Effector memory CD4-positive, alpha-beta T cell (primary cell): Measurements from ENCODE around the gene RNF187.

Experiments
- DNase-seq, 3 donors: peaks; one replicate each; pipeline ENCODE4 v3.0.0-alpha.2; 2020
- H3K27ac ChIP-seq: 2 replicates; pipeline ENCODE4 v1.7.0; 2013; ENCODE audit warnings: mild to moderate bottlenecking, low read length, moderate library complexity; ENCODE audit not compliant: insufficient read depth, poor library complexity, severe bottlenecking
- H3K27me3 ChIP-seq: replicated peaks from 2 replicates; pipeline ENCODE4 v1.7.0; 2013; ENCODE audit warnings: mild to moderate bottlenecking, low read length; ENCODE audit not compliant: insufficient read depth, control insufficient read depth, poor library complexity, severe bottlenecking
- H3K36me3 ChIP-seq: 2 replicates; pipeline ENCODE4 v1.7.0; 2013; ENCODE audit warnings: mild to moderate bottlenecking, low read length, moderate library complexity; ENCODE audit not compliant: control insufficient read depth, insufficient read depth
- H3K4me1 ChIP-seq: 2 replicates; pipeline ENCODE4 v1.7.0; 2013; ENCODE audit warnings: low read length, mild to moderate bottlenecking; ENCODE audit not compliant: control insufficient read depth, insufficient read depth, poor library complexity, severe bottlenecking
- H3K4me3 ChIP-seq: 2 replicates; pipeline ENCODE4 v1.7.0; 2013; ENCODE audit warnings: low read length, low read depth, mild to moderate bottlenecking; ENCODE audit not compliant: insufficient read depth, poor library complexity, severe bottlenecking
- H3K9me3 ChIP-seq: 2 replicates; pipeline ENCODE4 v1.7.0; 2013; ENCODE audit warnings: mild to moderate bottlenecking, low read length, moderate library complexity; ENCODE audit not compliant: control insufficient read depth
- total RNA-seq, 3 donors: gene quantifications; one replicate each; lab custom pipeline; 2026; lab: John Stamatoyannopoulos, UW

RNF187 gene
- total RNA-seq, result 48.7 to 76.9 (median 69.5) reads per million in 3 donors

DNA sequence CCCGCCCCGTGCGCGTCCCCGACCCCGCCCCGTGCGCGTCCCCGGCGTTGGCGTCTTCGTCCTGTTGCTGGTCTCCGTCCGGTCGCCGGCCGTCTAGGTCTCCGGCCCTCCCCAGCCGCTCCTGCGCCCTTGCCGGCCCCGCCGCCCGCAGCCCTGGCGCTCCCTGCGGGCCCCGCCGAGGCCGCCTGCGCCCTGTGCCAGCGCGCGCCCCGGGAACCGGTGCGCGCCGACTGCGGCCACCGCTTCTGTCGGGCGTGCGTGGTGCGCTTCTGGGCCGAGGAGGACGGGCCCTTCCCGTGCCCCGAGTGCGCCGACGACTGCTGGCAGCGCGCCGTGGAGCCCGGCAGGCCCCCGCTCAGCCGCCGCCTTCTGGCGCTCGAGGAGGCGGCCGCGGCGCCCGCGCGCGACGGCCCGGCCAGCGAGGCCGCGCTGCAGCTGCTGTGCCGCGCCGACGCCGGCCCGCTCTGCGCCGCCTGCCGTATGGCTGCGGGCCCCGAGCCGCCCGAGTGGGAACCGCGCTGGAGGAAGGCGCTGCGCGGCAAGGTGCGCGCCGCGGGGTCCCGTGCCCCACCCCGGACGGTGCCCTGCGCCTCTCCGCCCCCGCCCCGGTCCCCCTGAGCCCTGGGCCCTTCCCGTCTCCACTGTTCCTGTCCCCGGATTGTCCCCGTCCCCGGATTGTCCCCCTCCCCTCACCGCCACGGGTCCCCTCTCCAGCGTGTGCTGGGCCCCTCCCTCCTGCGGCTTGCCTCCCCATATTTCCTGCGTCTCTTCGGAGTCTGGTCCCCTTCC, at the start of gene RNF187:
TSS of gene RNF187 (plus strand) at position 47 of the 789 bp plus-strand sequence.
- H3K27me3 ChIP-seq, result no peaks in the 10 kb centered on the region
- DNase-seq, result peak; percentile 57 to 71 (median 58)
- peak within 1 kb of the TSS; percentile 100 for H3K27ac ChIP-seq
- peaks cover 8% of the 10 kb centered on the region for H3K36me3 ChIP-seq
- no peaks in the 10 kb centered on the region for H3K9me3 ChIP-seq
- peak within 1 kb of the TSS; percentile 87 for H3K4me3 ChIP-seq
- peaks cover 24% of the 10 kb centered on the region for H3K4me1 ChIP-seq

DNA sequence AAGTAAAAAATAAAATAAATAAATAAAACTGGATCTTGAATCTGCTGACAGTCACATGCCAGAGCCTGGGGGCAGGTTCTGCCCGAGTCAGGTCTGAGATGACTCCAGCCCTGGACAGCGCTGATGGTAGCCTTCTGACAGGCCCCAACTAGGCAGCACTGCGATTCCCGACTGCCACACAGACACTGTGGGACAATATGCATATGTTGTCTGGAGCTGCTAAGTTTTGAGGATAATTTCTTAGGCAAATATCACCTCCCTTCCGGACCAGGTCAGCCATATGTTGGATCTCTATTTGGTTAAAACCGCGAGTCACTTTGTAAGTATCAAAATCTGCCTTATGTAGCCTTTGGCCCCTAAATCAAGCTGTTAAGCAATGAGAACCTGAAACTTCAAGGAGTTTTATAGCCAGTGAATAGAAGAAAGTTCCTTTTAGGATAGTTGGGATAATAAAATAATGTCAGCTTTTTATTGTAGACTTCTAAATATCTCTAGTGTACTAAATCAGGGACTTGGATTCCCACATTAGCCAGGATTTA, 49.7 kb upstream of the RNF187 start:
- H3K9me3 ChIP-seq, result no peaks in the 10 kb centered on the region
- no peaks in the 10 kb centered on the region for H3K36me3 ChIP-seq
- H3K4me1 ChIP-seq, result peaks cover 4% of the 10 kb centered on the region
- H3K27ac ChIP-seq, result no peak overlapping the region
- no peaks in the 10 kb centered on the region for H3K27me3 ChIP-seq
- no peak overlapping the region for H3K4me3 ChIP-seq
- DNase-seq, result no peak

DNA sequence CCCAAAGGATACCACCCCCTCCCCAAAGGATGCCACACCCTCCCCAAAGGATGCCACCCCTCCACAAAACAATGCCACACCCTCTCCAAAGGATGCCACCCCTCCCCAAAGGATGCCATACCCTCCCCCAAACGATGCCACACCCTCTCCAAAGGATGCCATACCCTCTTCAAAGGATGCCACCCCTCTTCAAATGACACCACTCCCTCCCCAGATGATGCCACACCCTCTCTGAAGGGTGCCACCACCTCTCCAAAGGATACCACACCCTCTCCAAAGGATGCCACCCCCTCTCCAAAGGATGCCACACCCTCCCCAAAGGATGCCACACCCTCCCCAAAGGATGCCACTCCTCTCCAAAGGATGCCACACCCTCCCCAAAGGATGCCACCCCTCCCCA, 48.9 kb upstream of the RNF187 start:
- Histone ChIP-seq H3K27ac (no peak overlapping the region), H3K9me3 (no peaks in the 10 kb centered on the region), H3K4me1 (peaks cover 4% of the 10 kb centered on the region), H3K27me3 (no peaks in the 10 kb centered on the region), H3K36me3 (no peaks in the 10 kb centered on the region), H3K4me3 (no peak overlapping the region)
- DNase-seq, result no peak

DNA sequence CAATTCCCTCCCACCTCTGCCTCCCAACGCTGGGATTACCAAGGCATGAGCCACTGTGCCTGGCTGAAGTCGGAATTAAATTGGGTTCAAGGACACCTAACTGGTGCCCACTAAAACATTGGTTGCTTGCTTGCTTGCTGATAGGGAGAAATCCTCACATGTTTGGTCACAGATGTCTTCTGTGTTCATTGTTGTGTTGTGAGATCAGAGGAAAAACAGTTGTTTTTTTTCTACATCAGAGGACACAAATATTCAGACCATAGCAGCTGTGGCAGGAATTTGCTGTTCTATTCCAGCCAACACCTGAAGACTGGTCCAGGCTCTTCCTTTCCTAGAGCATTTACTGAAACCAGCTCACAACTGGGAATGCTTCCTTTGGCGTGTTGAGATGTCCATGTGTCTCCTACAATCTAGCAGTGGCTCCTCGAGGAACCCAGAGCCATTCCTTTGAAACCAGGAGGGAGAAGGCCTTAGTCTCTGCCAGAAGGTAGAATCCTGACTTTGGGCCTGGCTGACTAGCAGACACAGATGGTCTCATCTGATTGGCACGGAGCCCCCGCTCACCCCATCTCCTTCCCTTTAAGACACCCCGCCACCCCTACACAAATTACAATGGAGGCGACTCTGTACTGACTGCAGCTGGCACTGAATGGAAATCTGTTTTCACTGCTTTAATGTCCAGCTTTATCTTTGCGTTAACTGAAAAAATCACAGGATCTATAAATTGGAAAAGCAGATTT, 46.3 kb upstream of the RNF187 start:
- DNase-seq, result no peak
- no peaks in the 10 kb centered on the region for H3K36me3 ChIP-seq
- H3K4me3 ChIP-seq, result no peak overlapping the region
- no peaks in the 10 kb centered on the region for H3K9me3 ChIP-seq
- H3K27me3 ChIP-seq, result peaks cover 8% of the 10 kb centered on the region
- H3K4me1 ChIP-seq, result peaks cover 11% of the 10 kb centered on the region
- no peak overlapping the region for H3K27ac ChIP-seq

DNA sequence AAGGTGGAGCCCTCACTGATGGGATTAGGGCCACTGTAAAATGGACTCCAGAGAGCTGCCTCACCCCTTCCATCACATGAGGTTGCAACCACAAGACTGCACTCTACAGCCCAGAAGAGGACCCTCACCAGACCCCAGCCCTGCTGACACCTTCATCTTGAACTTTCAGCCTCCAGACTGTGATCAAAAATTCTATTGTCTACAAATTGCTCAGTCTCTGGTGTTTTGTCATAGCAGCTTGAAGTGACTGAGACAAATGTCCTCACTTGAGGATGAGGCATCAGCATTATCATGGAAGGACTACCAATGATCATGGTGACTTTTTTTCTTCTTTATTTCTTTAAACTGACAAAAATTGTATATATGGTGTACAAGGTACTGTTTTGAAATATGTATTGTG, 43.8 kb upstream of the RNF187 start:
- Histone ChIP-seq H3K36me3 (no peaks in the 10 kb centered on the region), H3K4me1 (peaks cover 14% of the 10 kb centered on the region), H3K4me3 (no peak overlapping the region), H3K27me3 (peaks cover 13% of the 10 kb centered on the region), H3K27ac (no peak overlapping the region), H3K9me3 (no peaks in the 10 kb centered on the region)
- no peak for DNase-seq

DNA sequence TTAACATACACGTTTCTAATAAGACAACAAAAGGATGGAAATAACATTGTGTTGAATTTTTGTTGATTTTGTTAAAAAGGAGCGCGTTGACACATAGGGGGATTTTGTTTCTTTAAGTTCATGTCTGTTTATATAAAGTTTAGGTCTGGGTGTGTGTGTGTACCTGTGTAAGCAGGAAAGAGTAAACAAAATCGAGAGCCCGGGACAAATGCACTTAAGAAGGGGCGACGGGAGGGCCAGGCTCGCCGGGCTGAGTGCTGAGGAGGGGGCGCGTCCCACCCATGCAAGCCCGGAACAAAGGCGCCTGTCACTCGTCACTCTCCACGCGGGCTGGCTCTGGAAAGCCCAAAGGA, 41.7 kb upstream of the RNF187 start:
- Histone ChIP-seq H3K4me3 (peak overlapping the region; percentile 33), H3K9me3 (no peaks in the 10 kb centered on the region), H3K27ac (no peak overlapping the region), H3K4me1 (peaks cover 12% of the 10 kb centered on the region), H3K27me3 (peaks cover 13% of the 10 kb centered on the region), H3K36me3 (no peaks in the 10 kb centered on the region)
- no peak for DNase-seq

DNA sequence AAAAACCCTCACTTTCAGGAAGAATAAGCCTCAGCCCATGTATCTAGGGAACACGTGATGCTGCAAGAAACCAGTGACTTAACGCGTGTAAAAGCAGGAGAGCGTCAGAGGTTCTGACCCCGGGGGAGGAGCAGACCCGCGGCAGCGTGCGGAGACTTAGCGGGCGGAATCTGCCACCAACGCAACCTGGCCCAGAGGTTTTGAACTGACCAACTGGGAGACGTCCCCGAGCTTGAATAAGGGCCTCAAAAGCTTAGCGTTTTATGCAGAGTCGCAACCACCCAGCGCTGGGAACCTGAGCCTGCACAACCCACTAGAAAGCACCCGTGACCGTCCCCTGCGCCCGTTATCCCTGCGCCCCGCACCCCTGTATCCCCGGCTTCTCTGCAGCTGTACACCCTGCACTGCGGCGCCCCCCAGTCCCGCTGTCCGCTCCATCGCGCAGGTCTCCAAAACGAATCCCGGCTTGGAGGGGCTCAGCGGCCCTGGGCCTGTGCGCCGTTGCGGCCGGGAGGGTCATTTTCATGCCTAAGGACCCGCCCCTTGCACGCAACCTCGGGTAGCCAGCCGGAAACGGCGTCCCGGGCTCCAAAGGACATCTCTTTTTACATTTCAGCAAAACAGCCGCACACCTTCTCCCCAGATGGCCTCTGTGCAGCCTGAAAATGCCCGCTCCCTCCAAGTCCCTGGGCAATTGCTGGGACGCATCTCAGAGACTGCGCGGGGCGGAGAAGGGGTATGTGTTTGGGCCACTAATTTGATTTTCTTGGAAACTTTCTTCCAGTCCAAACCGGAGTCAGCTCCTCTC, 41.1 kb upstream of the RNF187 start:
- Histone ChIP-seq H3K4me1 (peaks cover 12% of the 10 kb centered on the region), H3K36me3 (no peaks in the 10 kb centered on the region), H3K27me3 (peaks cover 13% of the 10 kb centered on the region), H3K4me3 (peak overlapping the region; percentile 33), H3K27ac (no peak overlapping the region), H3K9me3 (no peaks in the 10 kb centered on the region)
- no peak for DNase-seq

DNA sequence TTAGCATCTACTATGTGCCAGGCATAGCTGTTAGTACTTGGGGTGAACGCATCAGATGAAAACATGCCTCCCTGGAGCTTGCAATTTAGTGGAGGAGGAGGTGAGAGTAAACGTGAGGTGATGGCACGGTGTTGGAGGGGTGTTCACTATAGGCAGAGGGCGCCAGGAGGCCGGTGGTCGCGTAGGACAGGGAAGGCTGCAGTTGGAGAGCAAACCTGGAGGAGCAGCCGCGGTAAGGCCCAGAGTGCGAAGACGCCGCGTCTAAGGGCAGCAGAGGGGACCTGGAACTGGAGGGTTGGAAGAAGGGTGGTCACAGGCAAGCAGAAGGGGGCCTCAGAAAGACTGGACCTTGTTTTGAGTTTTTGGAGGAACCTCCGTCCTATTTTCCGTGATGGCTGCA, 40.3 kb upstream of the RNF187 start:
- no peaks in the 10 kb centered on the region for H3K9me3 ChIP-seq
- no peak for DNase-seq
- no peaks in the 10 kb centered on the region for H3K36me3 ChIP-seq
- peaks cover 13% of the 10 kb centered on the region for H3K27me3 ChIP-seq
- no peak overlapping the region for H3K27ac ChIP-seq
- no peak overlapping the region for H3K4me3 ChIP-seq
- peaks cover 12% of the 10 kb centered on the region for H3K4me1 ChIP-seq

DNA sequence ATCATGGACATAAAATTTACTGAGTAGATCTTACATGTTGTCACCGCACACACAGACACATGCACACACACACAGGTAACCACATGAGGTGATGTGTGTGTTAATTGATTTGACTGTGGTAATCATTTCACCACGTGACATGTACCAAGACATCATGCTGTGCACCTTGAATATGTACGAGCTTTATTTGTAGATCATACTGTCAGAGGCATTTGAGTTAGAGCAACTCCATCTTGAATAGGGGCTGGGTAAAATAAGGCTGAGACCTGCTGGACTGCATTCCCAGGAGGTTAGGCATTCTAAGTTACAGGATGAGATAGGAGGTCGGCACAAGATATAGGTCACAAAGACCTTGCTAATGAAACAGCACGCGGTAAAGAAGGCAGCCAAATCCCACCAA, 38.8 kb upstream of the RNF187 start:
- Histone ChIP-seq H3K36me3 (no peaks in the 10 kb centered on the region), H3K4me3 (no peak overlapping the region), H3K4me1 (peaks cover 12% of the 10 kb centered on the region), H3K27ac (no peak overlapping the region), H3K9me3 (no peaks in the 10 kb centered on the region), H3K27me3 (peaks cover 13% of the 10 kb centered on the region)
- DNase-seq, result no peak
